LNCAP (cell line): ENCODE data around the gene CAMKMT.

Experiments used
- CTCF ChIP-seq: fragments of 450-650 bp; IDR thresholded peaks from 2 replicates; pipeline ENCODE4 v1.5.1; 2017; ENCODE audit warnings: mild to moderate bottlenecking

CAMKMT gene

GRCh38 chr2:44555700-44556099 is 194.0 kb downstream of the CAMKMT start:
- no peak for TF ChIP-seq CTCF

GRCh38 chr2:44559108-44559507 is 197.4 kb downstream of the CAMKMT start:
- TF ChIP-seq CTCF: no peak

- TF ChIP-seq CTCF: peak; percentile 40
Measured at GRCh38 chr2:44560352-44560751, 198.6 kb downstream of the CAMKMT start.

GRCh38 chr2:44560941-44561340 is 199.2 kb downstream of the CAMKMT start:
- no peak for TF ChIP-seq CTCF

- TF ChIP-seq CTCF: no peak
Measured at GRCh38 chr2:44562737-44563136, 201.0 kb downstream of the CAMKMT start.

- no peak for TF ChIP-seq CTCF
Measured at GRCh38 chr2:44564752-44565151, 203.0 kb downstream of the CAMKMT start.

- TF ChIP-seq CTCF: no peak
Measured at GRCh38 chr2:44566059-44566458, 204.3 kb downstream of the CAMKMT start.

- no peak for TF ChIP-seq CTCF
Measured at GRCh38 chr2:44569491-44569890, 207.7 kb downstream of the CAMKMT start.
